22Rv1 (cell line): ENCODE measurements around the gene ARPC5.
A peak's percentile ranks its signal among the peaks of the same experiment; 100 is the strongest.

Experiments used
- ZFX ChIP-seq: fragments of 450-650 bp; IDR thresholded peaks from 2 replicates; pipeline ENCODE4 v1.6.1; 2017; ENCODE audit warnings: antibody characterized with exemption, borderline replicate concordance
- TF ChIP-seq, protein P1 (sequence below): fragments of 450-650 bp; IDR thresholded peaks from 2 replicates; pipeline ENCODE4 v1.5.1; 2017; ENCODE audit warnings: mild to moderate bottlenecking

DNA sequence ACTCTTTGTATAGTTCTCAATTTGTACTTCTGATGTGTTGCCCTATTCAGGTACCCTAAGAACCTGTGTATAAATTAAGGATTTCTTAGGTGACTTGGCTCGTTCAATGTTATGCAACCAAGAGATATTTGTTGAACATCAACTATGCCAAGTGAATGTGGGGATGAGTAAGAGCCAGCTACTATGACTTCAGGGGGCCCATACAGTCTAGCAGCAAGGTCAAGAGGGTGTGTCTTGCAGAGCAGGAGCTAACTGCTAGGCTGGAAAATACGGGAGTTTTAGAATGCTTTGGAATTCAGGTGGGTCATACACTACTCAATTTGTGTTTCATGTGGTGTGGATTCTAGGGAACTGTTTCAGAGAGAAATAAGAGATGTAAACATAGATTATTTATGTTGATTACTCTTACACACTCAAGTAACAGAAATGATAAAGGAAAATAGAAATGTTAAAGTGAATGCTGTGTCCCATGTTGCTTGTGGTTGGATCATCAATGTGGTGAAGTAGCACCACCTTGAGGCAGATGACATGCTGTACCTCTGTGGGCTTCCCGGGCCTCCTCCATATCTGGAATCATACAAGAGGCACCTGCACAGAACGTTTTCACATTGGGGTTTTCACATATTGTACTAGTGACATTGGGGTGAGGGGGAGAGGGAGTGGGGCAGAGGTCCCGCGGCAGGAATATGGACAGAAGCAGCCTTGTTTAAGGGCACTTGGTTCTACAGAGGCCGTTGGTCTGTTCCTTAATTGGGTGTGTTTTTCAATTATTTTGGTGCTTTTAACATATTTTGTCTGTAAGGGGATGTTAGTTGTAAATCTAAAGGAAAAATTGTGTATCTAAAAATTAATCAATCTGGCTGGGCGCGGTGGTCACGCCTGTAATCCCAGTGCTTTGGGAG lies 12.4 kb downstream of the ARPC5 start:
- TF ChIP-seq, protein P1, sequence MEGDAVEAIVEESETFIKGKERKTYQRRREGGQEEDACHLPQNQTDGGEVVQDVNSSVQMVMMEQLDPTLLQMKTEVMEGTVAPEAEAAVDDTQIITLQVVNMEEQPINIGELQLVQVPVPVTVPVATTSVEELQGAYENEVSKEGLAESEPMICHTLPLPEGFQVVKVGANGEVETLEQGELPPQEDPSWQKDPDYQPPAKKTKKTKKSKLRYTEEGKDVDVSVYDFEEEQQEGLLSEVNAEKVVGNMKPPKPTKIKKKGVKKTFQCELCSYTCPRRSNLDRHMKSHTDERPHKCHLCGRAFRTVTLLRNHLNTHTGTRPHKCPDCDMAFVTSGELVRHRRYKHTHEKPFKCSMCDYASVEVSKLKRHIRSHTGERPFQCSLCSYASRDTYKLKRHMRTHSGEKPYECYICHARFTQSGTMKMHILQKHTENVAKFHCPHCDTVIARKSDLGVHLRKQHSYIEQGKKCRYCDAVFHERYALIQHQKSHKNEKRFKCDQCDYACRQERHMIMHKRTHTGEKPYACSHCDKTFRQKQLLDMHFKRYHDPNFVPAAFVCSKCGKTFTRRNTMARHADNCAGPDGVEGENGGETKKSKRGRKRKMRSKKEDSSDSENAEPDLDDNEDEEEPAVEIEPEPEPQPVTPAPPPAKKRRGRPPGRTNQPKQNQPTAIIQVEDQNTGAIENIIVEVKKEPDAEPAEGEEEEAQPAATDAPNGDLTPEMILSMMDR, result peak; percentile 93
- TF ChIP-seq ZFX, result no peak
